CD14-positive monocyte (primary cell): ENCODE results near the gene PRSS37. TPM values are rescaled to one million over a fixed set of nuclear protein-coding genes. Genes with fewer than 3 reads are reported as not detected.

Source experiments
- DNase-seq, 3 donors: peaks; one replicate each; pipeline ENCODE4 v3.0.0-alpha.2; 2011 to 2022
- H2AFZ ChIP-seq: 2 replicates; pipeline ENCODE4 v1.6.0; 2012; ENCODE audit warnings: mild to moderate bottlenecking, low read depth, low read length, inconsistent platforms; ENCODE audit not compliant: insufficient read depth, poor library complexity, severe bottlenecking
- H3K27ac ChIP-seq, 2 donors: 1 replicate in 1 of 2; 2 replicates in 1 of 2; pipeline ENCODE4 v1.5.1; 2012 to 2013; ENCODE audit warnings: low read length in 2 of 2, control low read depth in 1 of 2, inconsistent platforms in 1 of 2, low read depth in 1 of 2, mild to moderate bottlenecking in 1 of 2
- H3K27me3 ChIP-seq, 2 donors: one replicate each; pipeline versions ENCODE4 v1.6.0 to v1.6.1; 2011 to 2013; ENCODE audit warnings: low read length in 2 of 2; ENCODE audit not compliant: control insufficient read depth in 2 of 2, insufficient read depth in 2 of 2
- H3K36me3 ChIP-seq, 2 donors: replicated peaks in 1 of 2; 1 replicate in 1 of 2; 2 replicates in 1 of 2; pipeline versions ENCODE4 v1.5.1 to v1.6.1; 2012 to 2013; ENCODE audit warnings: low read length in 2 of 2, control low read depth in 1 of 2, inconsistent platforms in 1 of 2, mild to moderate bottlenecking in 1 of 2; ENCODE audit not compliant: insufficient read depth in 2 of 2, control insufficient read depth in 1 of 2
- H3K4me1 ChIP-seq, 2 donors: 1 replicate in 1 of 2; 2 replicates in 1 of 2; pipeline versions ENCODE4 v1.5.1 to v1.6.1; 2012 to 2013; ENCODE audit warnings: low read length in 2 of 2, control low read depth in 1 of 2, inconsistent platforms in 1 of 2, mild to moderate bottlenecking in 1 of 2, moderate library complexity in 1 of 2; ENCODE audit not compliant: insufficient read depth in 2 of 2, control insufficient read depth in 1 of 2
- H3K4me2 ChIP-seq: replicated peaks from 2 replicates; pipeline ENCODE3; 2012; ENCODE audit warnings: low read length, moderate library complexity, mild to moderate bottlenecking; ENCODE audit not compliant: poor library complexity, severe bottlenecking; ENCODE audit errors: extremely low read depth
- H3K4me3 ChIP-seq, 3 experiments: fragments of 200-600 bp in 1 of 3; sonication (generic) in 1 of 3; replicated peaks in 1 of 3; 1 replicate in 2 of 3; 2 replicates in 1 of 3; pipeline ENCODE4 v1.5.1; 2011 to 2013; ENCODE audit warnings: low read length in 3 of 3, mild to moderate bottlenecking in 3 of 3, control low read depth in 2 of 3, low read depth in 2 of 3, inconsistent platforms in 1 of 3, moderate library complexity in 1 of 3
- H3K79me2 ChIP-seq: 2 replicates; pipeline ENCODE4 v1.6.0; 2012; ENCODE audit warnings: mild to moderate bottlenecking, control low read depth, inconsistent platforms, low read length, moderate library complexity; ENCODE audit not compliant: insufficient read depth
- H3K9ac ChIP-seq: 2 replicates; pipeline ENCODE4 v1.6.0; 2017; ENCODE audit warnings: low read length, mild to moderate bottlenecking; ENCODE audit not compliant: insufficient read depth, poor library complexity, severe bottlenecking
- H3K9me3 ChIP-seq, 2 donors: replicated peaks in 1 of 2; 1 replicate in 1 of 2; 2 replicates in 1 of 2; pipeline versions ENCODE4 v1.5.1 to v1.6.1; 2012 to 2013; ENCODE audit warnings: low read length in 2 of 2, control low read depth in 1 of 2; ENCODE audit not compliant: control insufficient read depth in 1 of 2, insufficient read depth in 1 of 2
- H4K20me1 ChIP-seq: 2 replicates; pipeline ENCODE4 v1.6.0; 2012; ENCODE audit warnings: mild to moderate bottlenecking, low read length, control low read depth, moderate library complexity; ENCODE audit not compliant: insufficient read depth
- H3K27ac Mint-ChIP-seq, 7 donors: one replicate each; pipeline ENCODE4 v1.8.0; 2020; ENCODE audit warnings: mild to moderate bottlenecking in 7 of 7, mixed read lengths in 7 of 7, moderate library complexity in 6 of 7, inconsistent platforms in 2 of 7
- H3K27me3 Mint-ChIP-seq, 3 donors: one replicate each; pipeline ENCODE4 v1.8.0; 2021 to 2022; ENCODE audit warnings: low read depth in 3 of 3, mild to moderate bottlenecking in 3 of 3, mixed read lengths in 3 of 3, moderate library complexity in 3 of 3, inconsistent platforms in 1 of 3
- H3K36me3 Mint-ChIP-seq, 2 donors: one replicate each; pipeline ENCODE4 v1.8.0; 2020; ENCODE audit warnings: mixed read lengths in 2 of 2, inconsistent platforms in 1 of 2, mild to moderate bottlenecking in 1 of 2
- H3K4me1 Mint-ChIP-seq: one replicate; pipeline ENCODE4 v1.8.0; 2020; ENCODE audit warnings: mild to moderate bottlenecking, mixed read lengths
- H3K4me3 Mint-ChIP-seq, 2 donors: one replicate each; pipeline ENCODE4 v1.8.0; 2020; ENCODE audit warnings: mild to moderate bottlenecking in 2 of 2, mixed read lengths in 2 of 2, moderate library complexity in 1 of 2
- H3K9me3 Mint-ChIP-seq, 7 donors: one replicate each; pipeline ENCODE4 v1.8.0; 2020 to 2022; ENCODE audit warnings: mixed read lengths in 7 of 7, mild to moderate bottlenecking in 6 of 7, moderate library complexity in 6 of 7, inconsistent platforms in 2 of 7
- CTCF ChIP-seq: fragments of 200-600 bp; IDR thresholded peaks from one replicate; pipeline ENCODE4 v1.8.0; 2022; ENCODE audit warnings: antibody characterized with exemption, mild to moderate bottlenecking
- WGBS: methylation state at CpG from one replicate; pipeline ENCODE4 v1.1.5; 2013; ENCODE audit warnings: missing lambda C conversion rate; ENCODE audit not compliant: insufficient coverage; 5-methylcytosine and 5-hydroxymethylcytosine counted together
- intact Hi-C, 2 donors: fragments of 100-400 bp; cut with micrococcal nuclease; formaldehyde crosslinking; loops; one replicate each; pipeline versions ENCODE4 v1.15.0 to v1.15.1; 2023
- polyA plus RNA-seq, 3 donors: library from polyadenylated mRNA; depleted of rRNA in 1 of 3; unstranded in 2 of 3; stranded (reverse) in 1 of 3; fragments of 300-500 nt in 2 of 3; fragments of >200 nt in 1 of 3; fragmentation: Illumina TruSeq in 2 of 3; gene quantifications; 1 replicate in 2 of 3; 2 replicates in 1 of 3; pipeline ENCODE4 v1.2.3, GENCODE V29; 2012 to 2021

Gene PRSS37
- polyA plus RNA-seq, 3 donors, result not detected

GRCh38 chr7:141839256-141839655, 2.0 kb downstream of the PRSS37 start:
- Histone ChIP-seq H3K79me2 (no peaks in the 10 kb centered on the region), H3K36me3 (no peaks in the 10 kb centered on the region), H3K4me1 (no peaks in the 10 kb centered on the region), H3K9me3 (no peaks in the 10 kb centered on the region), H3K4me2 (no peak overlapping the region), H2AFZ (no peak overlapping the region), H4K20me1 (no peaks in the 10 kb centered on the region), H3K4me3 (no peak overlapping the region), H3K27me3 (no peaks in the 10 kb centered on the region), H3K9ac (no peak overlapping the region), H3K27ac (no peak overlapping the region)
- no peak overlapping the region for H3K27ac Mint-ChIP-seq
- no peak for DNase-seq
- H3K4me1 Mint-ChIP-seq, result no peaks in the 10 kb centered on the region
- WGBS, result 86% methylated on average over 1 of the region's 4 CpGs
- no peaks in the 10 kb centered on the region for H3K36me3 Mint-ChIP-seq
- no peak overlapping the region for H3K4me3 Mint-ChIP-seq
- H3K9me3 Mint-ChIP-seq, result peaks cover 0 to 9% (median 2%) of the 10 kb centered on the region in 7 donors
- TF ChIP-seq CTCF, result no peak
- intact Hi-C loops, result no loop called here
- peaks cover 0 to 3% (median 2%) of the 10 kb centered on the region in 3 donors for H3K27me3 Mint-ChIP-seq

- WGBS, result no CpG with 5 or more reads among the region's 1 CpG
- Mint-ChIP-seq H3K4me3 (no peak overlapping the region), H3K27ac (no peak overlapping the region), H3K27me3 (peaks cover 0 to 3% (median 2%) of the 10 kb centered on the region in 3 donors), H3K4me1 (no peaks in the 10 kb centered on the region), H3K9me3 (peaks cover 0 to 9% (median 2%) of the 10 kb centered on the region in 7 donors), H3K36me3 (no peaks in the 10 kb centered on the region)
- no peaks in the 10 kb centered on the region for H3K9me3 ChIP-seq
- no peaks in the 10 kb centered on the region for H3K4me1 ChIP-seq
- no peak overlapping the region for H2AFZ ChIP-seq
- no peak overlapping the region for H3K9ac ChIP-seq
- H3K27ac ChIP-seq, result no peak overlapping the region
- H3K36me3 ChIP-seq, result no peaks in the 10 kb centered on the region
- no peaks in the 10 kb centered on the region for H3K27me3 ChIP-seq
- no peak overlapping the region for H3K4me2 ChIP-seq
- no peak overlapping the region for H3K4me3 ChIP-seq
- intact Hi-C loops, result no loop called here
- DNase-seq, result no peak
- H4K20me1 ChIP-seq, result no peaks in the 10 kb centered on the region
- H3K79me2 ChIP-seq, result no peaks in the 10 kb centered on the region
- TF ChIP-seq CTCF, result no peak
These were observed 2.7 kb downstream of the PRSS37 start for GRCh38 chr7:141838581-141838980.
